Esophagus muscularis mucosa (tissue), 3 donors: ENCODE results near the gene VPS39.

Experiments used
- POLR2A ChIP-seq: fragments of 450-650 bp; IDR thresholded peaks from one replicate; pipeline ENCODE4 v1.6.1; 2017; ENCODE audit warnings: antibody characterized with exemption, moderate library complexity, mild to moderate bottlenecking, low read depth
- POLR2AphosphoS5 ChIP-seq, 2 donors: sonication (generic); formaldehyde crosslinking; IDR thresholded peaks; one replicate each; pipeline ENCODE4 v1.6.1; 2017; ENCODE audit warnings: antibody characterized with exemption in 2 of 2
- TF ChIP-seq, protein P1 (sequence below), 3 experiments: fragments of 200-600 bp in 2 of 3; fragments of 450-650 bp in 1 of 3; sonication (generic) in 2 of 3; IDR thresholded peaks; one replicate each; pipeline ENCODE4 v1.5.1; 2017 to 2019; ENCODE audit warnings: antibody characterized with exemption in 3 of 3, mild to moderate bottlenecking in 2 of 3, moderate library complexity in 1 of 3

DNA sequence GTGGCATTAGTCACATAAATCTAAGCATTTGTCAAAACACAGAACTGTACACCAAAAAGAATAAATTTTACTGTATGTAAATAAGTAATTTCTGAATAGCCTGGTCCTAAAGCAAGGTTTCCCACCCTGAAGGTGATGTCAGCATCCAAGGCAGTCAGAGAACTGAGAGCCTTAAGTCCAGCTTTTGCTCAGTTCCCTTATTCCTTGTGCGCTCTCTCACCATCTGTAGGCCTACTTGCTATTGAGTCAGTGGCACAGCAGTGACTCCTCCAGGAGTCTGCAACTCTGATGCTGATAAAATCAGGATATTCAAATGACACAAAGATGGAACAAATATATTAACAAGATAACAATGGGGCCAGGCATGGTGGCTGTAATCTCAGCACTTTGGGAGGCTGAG lies 22.3 kb downstream of the VPS39 start:
- TF ChIP-seq, protein P1, sequence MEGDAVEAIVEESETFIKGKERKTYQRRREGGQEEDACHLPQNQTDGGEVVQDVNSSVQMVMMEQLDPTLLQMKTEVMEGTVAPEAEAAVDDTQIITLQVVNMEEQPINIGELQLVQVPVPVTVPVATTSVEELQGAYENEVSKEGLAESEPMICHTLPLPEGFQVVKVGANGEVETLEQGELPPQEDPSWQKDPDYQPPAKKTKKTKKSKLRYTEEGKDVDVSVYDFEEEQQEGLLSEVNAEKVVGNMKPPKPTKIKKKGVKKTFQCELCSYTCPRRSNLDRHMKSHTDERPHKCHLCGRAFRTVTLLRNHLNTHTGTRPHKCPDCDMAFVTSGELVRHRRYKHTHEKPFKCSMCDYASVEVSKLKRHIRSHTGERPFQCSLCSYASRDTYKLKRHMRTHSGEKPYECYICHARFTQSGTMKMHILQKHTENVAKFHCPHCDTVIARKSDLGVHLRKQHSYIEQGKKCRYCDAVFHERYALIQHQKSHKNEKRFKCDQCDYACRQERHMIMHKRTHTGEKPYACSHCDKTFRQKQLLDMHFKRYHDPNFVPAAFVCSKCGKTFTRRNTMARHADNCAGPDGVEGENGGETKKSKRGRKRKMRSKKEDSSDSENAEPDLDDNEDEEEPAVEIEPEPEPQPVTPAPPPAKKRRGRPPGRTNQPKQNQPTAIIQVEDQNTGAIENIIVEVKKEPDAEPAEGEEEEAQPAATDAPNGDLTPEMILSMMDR (IDR thresholded peaks at IDR 0.05), result no peak
- no peak for TF ChIP-seq POLR2A
- TF ChIP-seq POLR2AphosphoS5 (IDR thresholded peaks at IDR 0.05), result no peak
